Thyroid gland (tissue), 4 donors: ENCODE results near the gene BRSK2. TPM values are rescaled to one million over a fixed set of nuclear protein-coding genes. Genes with fewer than 3 reads are reported as not detected.

ENCODE experiments used
- DNase-seq, 2 donors: peaks; one replicate each; pipeline ENCODE4 v3.0.0-alpha.2; 2019
- H3K27ac ChIP-seq, 3 donors: fragments of 200-600 bp; sonication (generic); 1 replicate in 2 of 3; 2 replicates in 1 of 3; pipeline ENCODE4 v1.5.1; 2016 to 2019; ENCODE audit warnings: mild to moderate bottlenecking in 1 of 3, moderate library complexity in 1 of 3
- H3K27me3 ChIP-seq: fragments of 200-600 bp; sonication (generic); one replicate; pipeline ENCODE4 v1.5.1; 2019
- H3K36me3 ChIP-seq, 2 donors: fragments of 200-600 bp; sonication (generic); one replicate each; pipeline ENCODE4 v1.5.1; 2016 to 2019
- H3K4me1 ChIP-seq, 2 donors: fragments of 200-600 bp; sonication (generic); one replicate each; pipeline ENCODE4 v1.5.1; 2017 to 2019
- H3K4me3 ChIP-seq, 3 donors: fragments of 200-600 bp; sonication (generic); replicated peaks in 1 of 3; 1 replicate in 2 of 3; 2 replicates in 1 of 3; pipeline ENCODE4 v1.5.1; 2016; ENCODE audit warnings: mild to moderate bottlenecking in 1 of 3
- H3K9me3 ChIP-seq: fragments of 200-600 bp; sonication (generic); one replicate; pipeline ENCODE4 v1.5.1; 2017
- POLR2A ChIP-seq, 2 donors: fragments of 450-650 bp; IDR thresholded peaks; one replicate each; pipeline ENCODE4 v1.6.1; 2017; ENCODE audit warnings: antibody characterized with exemption in 2 of 2, mild to moderate bottlenecking in 2 of 2, moderate library complexity in 1 of 2
- WGBS, 2 donors: methylation state at CpG; one replicate each; pipeline ENCODE4 v1.1.5; 2017; 5-methylcytosine and 5-hydroxymethylcytosine counted together
- intact Hi-C: fragments of 100-400 bp; cut with DNase I; formaldehyde crosslinking; loops from one replicate; pipeline ENCODE4 v1.15.1; 2023
- total RNA-seq, 4 donors: library from RNA; depleted of rRNA; stranded (reverse); fragments of >200 nt; gene quantifications; one replicate each; pipeline ENCODE4 v1.2.3, GENCODE V29; 2016
- TF ChIP-seq, protein P1 (sequence below), 6 experiments: fragments of 200-600 bp in 3 of 6; fragments of 450-650 bp in 3 of 6; sonication (generic) in 3 of 6; IDR thresholded peaks; one replicate each; pipeline ENCODE4 v1.5.1; 2016 to 2019; ENCODE audit warnings: antibody characterized with exemption in 6 of 6, mild to moderate bottlenecking in 2 of 6, inconsistent platforms in 1 of 6, moderate library complexity in 1 of 6

BRSK2 gene
- total RNA-seq, 4 donors from 2014 or later: 0.34 to 2.2 (median 0.81) TPM

DNA sequence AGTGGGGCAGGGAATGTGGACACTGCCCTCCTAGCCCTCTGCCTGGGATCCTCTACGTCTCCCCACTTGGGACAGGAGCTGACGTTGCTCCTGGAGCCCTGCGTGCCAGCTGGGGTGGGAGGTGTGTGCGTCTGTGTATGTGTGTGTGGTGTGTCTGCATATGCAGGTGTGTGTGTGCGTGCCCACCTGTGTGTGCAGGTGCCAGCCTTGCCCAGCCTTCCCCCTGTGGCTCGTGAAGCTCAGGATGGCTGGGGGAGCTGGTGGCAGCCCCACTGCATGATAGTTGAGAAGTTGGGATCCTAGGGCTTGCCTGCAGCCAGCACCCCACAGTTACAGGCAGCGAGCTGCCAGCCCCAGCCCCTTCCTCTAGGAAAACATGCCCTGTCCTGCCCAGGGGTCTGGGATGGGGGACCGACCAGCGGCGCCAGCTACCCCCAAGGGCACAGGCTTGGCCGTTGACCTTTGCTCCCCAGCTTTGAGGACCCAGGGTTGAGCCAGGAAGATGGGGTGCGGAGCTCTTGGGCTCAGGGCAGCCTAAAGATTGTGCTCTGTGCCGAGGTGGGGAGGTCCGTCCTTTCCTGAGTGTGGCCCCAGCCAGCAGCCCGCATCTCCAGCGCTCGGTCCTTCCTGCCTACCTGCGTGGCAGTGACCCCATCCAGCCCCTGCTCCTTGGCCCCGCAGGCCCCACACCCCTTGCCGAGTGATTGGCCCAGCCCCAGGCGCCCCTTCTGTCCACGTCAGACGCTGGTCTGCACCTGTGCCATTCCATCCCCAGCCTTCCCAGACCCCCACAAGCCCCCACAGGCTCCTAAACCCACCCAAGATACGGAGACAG lies 15.7 kb downstream of the BRSK2 start:
- no peak for DNase-seq
- Histone ChIP-seq H3K36me3 (no peaks in the 10 kb centered on the region), H3K4me1 (no peaks in the 10 kb centered on the region), H3K4me3 (no peak overlapping the region), H3K27me3 (no peaks in the 10 kb centered on the region), H3K27ac (no peak overlapping the region), H3K9me3 (no peaks in the 10 kb centered on the region)
- WGBS, 2 donors: 84 to 90% methylated on average over 14 to 18 of the region's 24 CpGs
- TF ChIP-seq, protein P1, sequence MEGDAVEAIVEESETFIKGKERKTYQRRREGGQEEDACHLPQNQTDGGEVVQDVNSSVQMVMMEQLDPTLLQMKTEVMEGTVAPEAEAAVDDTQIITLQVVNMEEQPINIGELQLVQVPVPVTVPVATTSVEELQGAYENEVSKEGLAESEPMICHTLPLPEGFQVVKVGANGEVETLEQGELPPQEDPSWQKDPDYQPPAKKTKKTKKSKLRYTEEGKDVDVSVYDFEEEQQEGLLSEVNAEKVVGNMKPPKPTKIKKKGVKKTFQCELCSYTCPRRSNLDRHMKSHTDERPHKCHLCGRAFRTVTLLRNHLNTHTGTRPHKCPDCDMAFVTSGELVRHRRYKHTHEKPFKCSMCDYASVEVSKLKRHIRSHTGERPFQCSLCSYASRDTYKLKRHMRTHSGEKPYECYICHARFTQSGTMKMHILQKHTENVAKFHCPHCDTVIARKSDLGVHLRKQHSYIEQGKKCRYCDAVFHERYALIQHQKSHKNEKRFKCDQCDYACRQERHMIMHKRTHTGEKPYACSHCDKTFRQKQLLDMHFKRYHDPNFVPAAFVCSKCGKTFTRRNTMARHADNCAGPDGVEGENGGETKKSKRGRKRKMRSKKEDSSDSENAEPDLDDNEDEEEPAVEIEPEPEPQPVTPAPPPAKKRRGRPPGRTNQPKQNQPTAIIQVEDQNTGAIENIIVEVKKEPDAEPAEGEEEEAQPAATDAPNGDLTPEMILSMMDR (IDR thresholded peaks at IDR 0.05): no peak
- no peak for TF ChIP-seq POLR2A (IDR thresholded peaks at IDR 0.05)
- intact Hi-C loops: no loop called here

DNA sequence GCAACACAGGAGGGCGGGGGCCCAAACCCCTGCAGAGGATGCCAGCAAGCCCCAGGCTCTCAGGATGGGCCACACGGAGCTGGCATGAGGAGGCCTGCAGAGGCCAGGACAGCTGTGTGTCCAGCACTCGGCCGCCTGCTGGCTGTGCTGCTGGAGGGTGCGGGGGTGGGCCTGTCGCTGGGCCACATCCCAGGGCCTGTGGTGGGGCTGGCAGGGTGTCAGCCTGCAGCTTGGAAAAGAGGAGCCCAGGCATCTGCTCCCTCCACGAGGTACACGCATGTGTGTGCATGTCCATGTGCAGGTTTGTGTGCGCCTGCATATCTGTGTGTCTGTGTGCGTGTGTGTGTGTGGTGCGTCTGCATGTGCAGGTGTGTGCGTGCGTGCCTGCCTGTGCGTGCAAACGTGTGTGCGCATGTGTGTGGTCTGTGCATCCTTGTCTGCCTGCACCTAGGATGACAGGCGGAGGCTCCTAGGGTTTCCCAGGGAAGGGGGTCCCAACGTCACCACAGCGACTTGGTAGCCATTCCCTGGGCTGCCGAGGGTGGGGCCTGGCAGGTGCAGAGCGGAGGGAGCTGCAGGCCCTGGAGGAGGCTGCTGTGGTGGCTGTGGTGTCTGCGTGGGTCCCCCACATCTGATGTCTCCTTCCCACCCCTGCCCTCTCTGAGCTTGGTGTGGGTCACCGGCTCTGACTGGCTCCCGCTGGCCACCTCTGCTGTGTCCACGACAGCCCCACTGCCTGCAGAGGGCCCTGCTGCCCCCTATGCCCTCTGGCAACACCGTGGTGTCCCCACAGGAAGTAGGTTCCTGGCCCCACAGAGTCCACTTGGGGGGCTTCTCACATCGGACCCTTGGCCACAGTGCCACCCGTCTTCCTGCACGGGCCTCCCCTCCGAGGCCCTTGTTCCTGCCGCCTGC lies 17.1 kb downstream of the BRSK2 start:
- H3K27ac ChIP-seq: no peak overlapping the region
- no peak for DNase-seq
- WGBS, 2 donors: 77 to 83% methylated on average over 14 to 22 of the region's 31 CpGs
- H3K36me3 ChIP-seq: no peaks in the 10 kb centered on the region
- no peak for TF ChIP-seq POLR2A (IDR thresholded peaks at IDR 0.05)
- TF ChIP-seq, protein P1 (IDR thresholded peaks at IDR 0.05): no peak
- no peak overlapping the region for H3K4me3 ChIP-seq
- H3K27me3 ChIP-seq: no peaks in the 10 kb centered on the region
- no peaks in the 10 kb centered on the region for H3K9me3 ChIP-seq
- no peaks in the 10 kb centered on the region for H3K4me1 ChIP-seq
- intact Hi-C loops: no loop called here

GRCh38 chr11:1407668-1408067 lies 17.9 kb downstream of the BRSK2 start:
- TF ChIP-seq, protein P1 (IDR thresholded peaks at IDR 0.05): no peak
- TF ChIP-seq POLR2A (IDR thresholded peaks at IDR 0.05): no peak

GRCh38 chr11:1408346-1408745 lies 18.6 kb downstream of the BRSK2 start:
- no peak overlapping the region for H3K27ac ChIP-seq
- no peaks in the 10 kb centered on the region for H3K9me3 ChIP-seq
- H3K36me3 ChIP-seq: no peaks in the 10 kb centered on the region
- 69 to 74% methylated on average over 7 to 8 of the region's 9 CpGs for WGBS, 2 donors
- no peaks in the 10 kb centered on the region for H3K4me1 ChIP-seq
- H3K4me3 ChIP-seq: no peak overlapping the region
- TF ChIP-seq, protein P1 (IDR thresholded peaks at IDR 0.05): no peak
- no peak for TF ChIP-seq POLR2A (IDR thresholded peaks at IDR 0.05)
- DNase-seq: no peak
- intact Hi-C loops: no loop called here
- no peaks in the 10 kb centered on the region for H3K27me3 ChIP-seq

More at GRCh38 chr11:1407668-1408067, 17.9 kb downstream of the BRSK2 start:
- Histone ChIP-seq H3K36me3 (no peaks in the 10 kb centered on the region), H3K9me3 (no peaks in the 10 kb centered on the region), H3K4me3 (no peak overlapping the region), H3K27me3 (no peaks in the 10 kb centered on the region), H3K27ac (no peak overlapping the region), H3K4me1 (no peaks in the 10 kb centered on the region)
- intact Hi-C loops: no loop called here
- 79 to 94% methylated on average over 7 of the region's 8 CpGs for WGBS, 2 donors
- DNase-seq: no peak
